HG02763 (cell line): Measurements from ENCODE around the gene ATF6.
"Not testable (repeated sequence)": the region's sequence is repeated elsewhere in the genome, so short reads cannot be mapped to it uniquely, and the experiment has no call there.

Source experiments
- ATAC-seq: cut with Tn5 transposase; IDR thresholded peaks from one replicate; pipeline ENCODE4 v1.9.1; 2021; ENCODE audit warnings: mild to moderate bottlenecking, moderate library complexity; ENCODE audit not compliant: unreplicated experiment

Gene ATF6

DNA sequence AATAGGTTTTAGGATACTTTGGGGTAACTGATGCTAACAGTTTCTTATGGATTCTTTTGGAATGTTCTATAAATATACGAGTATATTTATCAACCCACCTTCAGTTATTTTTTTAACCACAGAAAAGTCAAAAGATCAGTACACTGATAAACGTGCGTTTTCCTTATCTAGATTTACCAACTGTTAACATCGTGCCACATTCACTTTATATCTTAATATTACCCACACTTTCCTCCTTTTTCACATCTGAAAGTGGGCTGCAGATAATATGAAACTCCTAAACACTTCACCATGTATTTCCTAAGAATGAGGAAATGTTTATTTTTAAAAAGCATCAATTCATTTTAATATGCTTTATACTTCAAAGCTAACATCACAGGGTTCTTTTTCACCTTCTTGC, 7.7 kb downstream of the ATF6 start:
- ATAC-seq = no peak

- no peak for ATAC-seq
Measured at GRCh38 chr1:161777261-161777660, 11.1 kb downstream of the ATF6 start.

GRCh38 chr1:161778522-161778921, 12.4 kb downstream of the ATF6 start:
- no peak for ATAC-seq

- ATAC-seq = no peak
Measured at GRCh38 chr1:161779393-161779792, 13.3 kb downstream of the ATF6 start.

DNA sequence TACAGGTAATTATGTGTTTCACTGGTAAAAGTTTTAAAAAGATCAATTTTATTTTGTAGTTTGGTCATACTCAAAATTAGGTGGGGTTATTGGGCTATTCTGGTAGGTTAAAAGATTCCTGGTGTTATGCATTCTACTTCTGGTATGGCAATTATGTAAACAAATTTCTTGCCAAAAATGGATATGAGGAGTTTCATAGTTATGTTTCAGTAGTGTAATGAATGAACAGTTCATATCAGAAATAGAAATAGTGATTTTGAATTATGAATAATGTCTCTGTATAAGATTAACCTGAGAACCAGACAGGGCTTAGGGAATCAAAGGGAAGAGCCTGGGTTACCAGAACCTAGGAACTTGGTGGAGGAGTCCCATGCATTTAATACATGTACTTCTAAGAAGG, 15.9 kb downstream of the ATF6 start:
- ATAC-seq = no peak

DNA sequence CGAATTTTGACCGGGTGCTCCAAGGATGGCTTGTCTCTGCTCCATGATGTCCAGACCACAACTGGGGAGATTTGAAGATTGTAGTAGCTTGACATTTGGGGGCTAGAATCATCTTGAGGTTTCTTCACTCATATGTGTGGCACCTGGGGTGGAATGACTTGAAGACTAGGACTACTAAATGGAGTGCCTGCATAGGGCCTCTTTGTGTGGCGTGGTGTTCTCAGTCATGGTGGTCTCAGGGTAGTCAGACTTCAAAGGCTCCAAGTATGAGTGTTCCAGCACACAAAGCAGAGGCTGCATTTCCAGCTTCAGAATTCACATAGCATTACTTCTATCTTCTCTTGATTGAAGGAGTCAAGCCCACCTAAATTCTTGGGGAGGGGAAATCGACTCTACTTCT, 16.8 kb downstream of the ATF6 start:
- no peak for ATAC-seq

DNA sequence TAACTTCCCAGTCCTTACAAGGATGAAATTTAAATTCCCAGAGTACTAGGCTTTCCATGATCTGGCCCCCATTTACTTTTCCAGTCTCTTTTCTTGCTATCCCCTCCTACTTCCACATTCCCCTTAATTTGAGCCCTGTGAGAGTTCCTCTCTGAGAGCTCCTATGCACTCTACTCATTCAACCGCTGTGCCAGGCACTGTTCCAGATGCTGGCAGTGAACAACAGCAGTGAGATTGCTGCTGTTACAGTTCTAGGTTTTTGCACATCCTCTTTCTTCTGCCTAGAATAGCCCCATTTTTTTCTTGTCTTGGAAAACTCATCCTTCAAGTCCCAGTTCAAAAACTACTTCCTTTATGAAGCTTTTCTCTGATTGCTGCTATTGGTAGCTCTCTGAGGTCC, 18.8 kb downstream of the ATF6 start:
- ATAC-seq = no peak

DNA sequence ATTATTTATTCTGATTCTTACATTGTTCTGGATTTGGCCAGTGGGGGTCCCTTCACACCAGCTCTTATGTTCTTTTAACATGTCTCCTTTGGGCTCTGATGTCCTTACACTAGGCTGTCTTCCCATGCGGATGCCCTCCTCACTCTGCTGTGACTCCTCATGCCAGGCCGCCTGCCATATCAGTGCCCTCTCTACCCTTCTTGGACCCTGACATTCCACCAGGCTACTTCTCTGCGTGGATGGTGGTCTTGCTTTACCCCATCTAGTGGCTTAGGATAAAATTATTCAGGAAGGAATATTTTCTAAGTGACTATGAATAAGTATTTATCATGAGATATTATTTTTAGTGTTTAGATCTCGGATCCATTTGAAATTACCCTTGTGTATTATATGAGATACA, 21.2 kb downstream of the ATF6 start:
- ATAC-seq = no peak

DNA sequence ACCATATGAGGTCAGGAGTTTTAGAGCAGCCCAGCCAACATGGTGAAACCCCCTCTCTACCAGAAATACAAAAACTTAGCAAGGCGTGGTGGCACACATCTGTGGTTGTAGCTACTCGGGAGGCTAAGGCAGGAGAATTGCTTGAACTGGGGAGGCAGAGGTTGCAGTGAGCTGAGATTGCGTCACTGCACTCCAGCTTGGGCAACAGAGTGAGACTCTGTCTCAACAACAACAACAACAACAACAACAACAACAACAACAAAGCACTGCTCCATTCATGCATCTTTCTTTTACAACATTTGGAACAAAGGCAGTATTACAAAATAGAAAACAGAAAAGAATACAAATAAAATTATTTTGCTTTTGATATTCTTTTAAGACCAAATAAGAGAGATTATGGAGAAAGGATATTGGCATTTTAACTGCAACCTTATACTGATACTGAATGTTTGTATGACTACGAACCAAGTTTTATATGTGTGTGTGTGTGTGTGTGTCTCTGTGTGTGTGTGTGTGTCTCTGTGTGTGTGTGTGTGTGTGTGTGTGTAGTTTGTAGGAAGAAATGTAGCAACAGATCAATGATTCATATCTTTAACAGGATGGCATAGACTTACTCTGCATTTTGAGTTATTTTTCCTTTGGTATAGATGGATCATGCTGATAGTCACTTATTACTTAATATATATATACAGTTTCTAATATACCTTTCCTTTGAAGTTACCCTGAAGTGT, 24.6 kb downstream of the ATF6 start:
- ATAC-seq = no peak

DNA sequence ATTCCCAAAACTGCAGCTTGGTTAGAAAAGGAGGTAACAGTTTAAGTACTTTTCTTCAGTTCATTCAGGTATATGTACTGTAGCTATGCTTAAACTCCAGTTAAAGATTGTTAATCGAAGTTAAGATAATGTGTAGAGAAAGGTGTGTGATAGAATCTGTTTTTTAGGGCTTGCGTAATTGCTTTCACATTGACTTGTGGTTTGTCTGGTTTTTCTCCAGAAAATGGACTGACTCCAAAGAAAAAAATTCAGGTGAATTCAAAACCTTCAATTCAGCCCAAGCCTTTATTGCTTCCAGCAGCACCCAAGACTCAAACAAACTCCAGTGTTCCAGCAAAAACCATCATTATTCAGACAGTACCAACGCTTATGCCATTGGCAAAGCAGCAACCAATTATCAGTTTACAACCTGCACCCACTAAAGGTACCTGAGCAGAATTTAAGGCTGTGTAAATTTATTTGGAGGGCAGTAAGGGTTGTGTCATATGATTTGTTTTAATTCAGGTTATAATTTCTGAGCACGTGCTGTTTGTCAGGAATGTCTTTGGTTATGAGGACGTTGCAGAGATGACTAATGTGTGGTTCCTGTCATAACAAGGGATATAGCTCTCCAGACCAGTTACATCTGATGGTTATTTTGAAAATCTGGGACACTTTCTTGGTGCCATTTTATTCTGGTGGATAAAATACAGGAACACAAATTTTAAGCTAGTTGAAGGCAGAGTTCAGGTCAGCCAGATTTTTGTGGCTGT, 26.0 kb downstream of the ATF6 start:
- no peak for ATAC-seq

GRCh38 chr1:161792740-161793139, 26.6 kb downstream of the ATF6 start:
- ATAC-seq = no peak

DNA sequence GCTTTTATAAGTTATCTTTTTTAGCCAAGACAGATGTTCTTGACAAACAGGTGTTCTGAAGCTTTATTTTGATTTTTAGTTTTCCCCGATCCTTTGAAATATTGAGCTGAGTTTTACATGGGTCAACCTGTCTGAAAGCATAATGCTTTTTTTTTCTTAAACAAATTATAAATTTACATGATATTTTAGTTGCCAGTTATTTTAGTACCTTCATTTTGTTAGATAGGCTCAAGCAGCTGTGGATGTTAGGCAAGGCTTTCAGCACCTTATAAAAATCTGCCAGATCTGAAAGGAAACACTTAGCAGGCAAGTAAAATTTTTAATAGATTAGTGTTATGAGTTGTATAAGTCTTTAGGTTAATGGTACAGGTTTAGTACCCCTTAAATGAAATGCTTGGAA, 33.7 kb downstream of the ATF6 start:
- no peak for ATAC-seq

GRCh38 chr1:161801955-161802354, 35.8 kb downstream of the ATF6 start:
- no peak for ATAC-seq

GRCh38 chr1:161803181-161803580, 37.1 kb downstream of the ATF6 start:
- ATAC-seq = no peak

GRCh38 chr1:161805399-161806197, 39.5 kb downstream of the ATF6 start:
- no peak for ATAC-seq

- not testable (repeated sequence) for ATAC-seq
Measured at GRCh38 chr1:161809202-161809601, 43.1 kb downstream of the ATF6 start.

DNA sequence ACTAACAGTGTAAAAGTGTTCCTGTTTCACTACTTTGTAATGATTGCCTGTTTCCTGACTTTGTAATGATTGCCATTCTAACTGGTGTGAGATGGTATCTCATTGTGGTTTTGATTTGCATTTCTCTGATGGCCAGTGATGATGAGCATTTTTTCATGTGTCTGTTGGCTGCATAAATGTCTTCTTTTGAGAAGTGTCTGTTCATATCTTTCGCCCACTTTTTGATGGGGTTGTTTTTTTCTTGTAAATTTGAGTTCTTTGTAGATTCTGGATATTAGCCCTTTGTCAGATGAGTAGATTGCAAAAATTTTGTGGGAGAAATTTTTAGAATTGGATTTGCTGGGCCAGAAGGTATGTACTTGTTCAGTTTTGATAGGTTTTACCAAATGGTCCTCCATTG, 43.5 kb downstream of the ATF6 start:
- not testable (repeated sequence) for ATAC-seq

GRCh38 chr1:161810780-161811179, 44.7 kb downstream of the ATF6 start:
- ATAC-seq = no peak

DNA sequence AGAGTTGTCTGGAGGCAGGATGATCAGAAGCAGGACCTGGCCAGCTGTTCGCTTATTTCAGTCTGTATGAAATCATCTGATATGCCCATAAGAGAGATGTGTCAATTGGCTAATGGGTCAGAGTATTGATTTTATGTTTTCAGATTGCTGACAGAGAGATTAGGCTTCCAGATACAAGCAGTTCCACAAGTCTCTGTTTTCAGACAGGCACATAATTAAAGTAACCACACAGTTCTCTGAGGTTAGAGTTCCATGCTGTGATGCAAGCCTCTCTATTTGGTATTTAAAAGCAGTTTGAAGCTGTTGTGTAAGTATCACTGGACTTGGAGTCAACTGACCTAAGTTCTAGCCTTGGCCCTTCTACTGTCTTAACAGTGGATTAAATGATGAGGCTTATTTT, 50.1 kb downstream of the ATF6 start:
- ATAC-seq = no peak

GRCh38 chr1:161817176-161817730, 51.1 kb downstream of the ATF6 start:
- no peak for ATAC-seq

GRCh38 chr1:161820914-161821313, 54.8 kb downstream of the ATF6 start:
- no peak for ATAC-seq
